ENCODE data around the gene HSD11B1L.
"Not testable (repeated sequence)": the region's sequence is repeated elsewhere in the genome, so short reads cannot be mapped to it uniquely, and the experiment has no call there.

Gene HSD11B1L

DNA sequence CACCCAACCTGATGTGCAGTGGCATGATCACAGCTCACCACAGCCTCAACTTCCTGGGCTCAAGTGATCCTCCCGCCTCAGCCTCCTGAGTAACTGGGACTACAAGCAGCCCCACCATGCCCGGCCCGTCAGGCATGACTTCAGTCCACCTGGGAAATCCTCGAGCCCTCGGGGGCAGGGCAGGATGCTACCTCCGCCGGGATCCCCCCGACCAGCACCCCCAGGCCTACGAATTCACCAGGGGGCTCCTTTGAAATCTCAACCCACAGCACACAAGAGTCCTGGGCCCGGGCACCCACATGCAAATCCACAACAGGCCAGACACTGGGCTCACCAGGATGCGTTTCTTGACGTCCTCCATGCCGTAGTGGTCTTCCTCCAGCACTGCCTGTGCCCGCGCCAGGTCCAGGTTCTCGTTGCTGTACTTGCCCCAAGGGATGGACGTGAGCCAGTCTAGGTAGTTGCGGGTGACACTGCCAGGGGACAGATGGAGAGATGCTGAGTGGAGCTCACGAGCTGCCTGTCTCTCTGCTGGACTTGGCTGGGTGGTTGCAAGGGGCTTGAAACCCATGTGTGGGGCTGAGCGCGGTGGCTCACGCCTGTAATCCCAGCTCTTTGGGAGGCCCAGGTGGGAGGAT is 19.7 kb downstream of the HSD11B1L start:
- no peak for DNase-seq (ENCODE audit: low read depth in 3 of 3)

DNA sequence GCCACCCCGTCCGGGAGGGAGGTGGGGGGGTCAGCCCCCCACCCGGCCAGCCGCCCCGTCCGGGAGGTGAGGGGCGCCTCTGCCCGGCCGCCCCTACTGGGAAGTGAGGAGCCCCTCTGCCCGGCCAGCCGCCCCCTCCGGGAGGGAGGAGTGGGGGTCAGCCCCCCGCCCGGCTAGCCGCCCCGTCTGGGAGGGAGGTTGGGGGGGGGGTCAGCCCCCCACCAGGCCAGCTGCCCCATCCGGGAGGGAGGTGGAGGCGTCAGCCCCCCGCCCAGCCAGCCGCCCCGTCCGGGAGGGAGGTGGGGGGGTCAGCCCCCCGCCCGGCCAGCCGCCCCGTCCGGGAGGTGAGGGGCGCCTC is 21.2 kb downstream of the HSD11B1L start:
- not testable (repeated sequence) for DNase-seq (ENCODE audit: low read depth in 3 of 3)

DNA sequence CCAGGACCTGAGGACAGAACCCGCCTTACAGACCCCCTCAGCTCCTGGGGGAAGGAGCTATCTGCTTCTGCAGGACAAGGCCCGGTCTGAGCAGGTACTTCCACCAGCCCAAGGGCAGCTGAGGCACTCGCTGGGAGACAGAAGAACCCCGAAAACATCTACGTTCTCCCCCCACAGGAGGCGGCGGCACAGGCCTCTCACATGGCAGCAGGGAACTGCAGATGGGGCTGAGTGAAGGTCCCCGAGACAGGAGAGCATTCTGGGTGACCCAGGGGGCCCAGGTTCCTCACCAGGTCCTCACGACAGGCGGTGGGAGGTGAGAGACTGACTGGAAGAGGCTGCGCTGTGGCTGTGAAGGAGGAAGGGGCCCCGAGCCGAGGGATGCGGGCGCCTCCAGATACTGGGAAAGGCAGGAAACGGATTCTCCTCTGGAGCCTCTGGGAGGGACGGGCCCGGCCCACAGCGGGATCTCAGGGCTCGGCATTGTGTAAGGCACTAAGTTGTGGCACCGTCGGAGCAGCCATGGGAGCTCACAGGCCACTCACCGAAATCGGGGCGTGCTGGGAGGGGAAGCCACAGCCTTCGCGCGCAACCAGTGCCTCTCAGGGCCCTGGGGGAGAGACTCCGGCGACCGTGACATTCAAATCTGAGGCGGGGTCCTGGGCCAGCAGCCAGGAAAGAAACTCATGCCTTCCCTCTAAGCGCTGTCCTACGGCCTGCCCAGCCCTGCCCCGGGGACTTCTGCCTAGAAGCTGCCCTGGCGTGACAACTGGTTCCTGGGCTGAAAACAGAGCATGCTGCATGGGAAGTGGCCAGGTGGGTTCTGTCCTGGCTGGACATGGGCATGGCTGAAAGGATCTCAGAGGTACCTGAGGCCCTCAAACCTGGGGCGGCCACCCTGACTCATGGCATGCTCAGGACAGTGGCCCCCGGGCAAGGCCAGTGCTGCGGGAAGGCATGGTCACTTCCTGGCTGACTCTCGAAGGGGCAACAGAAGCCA is 23.3 kb downstream of the HSD11B1L start:
- DNase-seq (ENCODE audit: low read depth in 3 of 3), result no peak

GRCh38 chr19:5705552-5705951 is 24.7 kb downstream of the HSD11B1L start:
- DNase-seq (ENCODE audit: low read depth in 3 of 3), result no peak

DNA sequence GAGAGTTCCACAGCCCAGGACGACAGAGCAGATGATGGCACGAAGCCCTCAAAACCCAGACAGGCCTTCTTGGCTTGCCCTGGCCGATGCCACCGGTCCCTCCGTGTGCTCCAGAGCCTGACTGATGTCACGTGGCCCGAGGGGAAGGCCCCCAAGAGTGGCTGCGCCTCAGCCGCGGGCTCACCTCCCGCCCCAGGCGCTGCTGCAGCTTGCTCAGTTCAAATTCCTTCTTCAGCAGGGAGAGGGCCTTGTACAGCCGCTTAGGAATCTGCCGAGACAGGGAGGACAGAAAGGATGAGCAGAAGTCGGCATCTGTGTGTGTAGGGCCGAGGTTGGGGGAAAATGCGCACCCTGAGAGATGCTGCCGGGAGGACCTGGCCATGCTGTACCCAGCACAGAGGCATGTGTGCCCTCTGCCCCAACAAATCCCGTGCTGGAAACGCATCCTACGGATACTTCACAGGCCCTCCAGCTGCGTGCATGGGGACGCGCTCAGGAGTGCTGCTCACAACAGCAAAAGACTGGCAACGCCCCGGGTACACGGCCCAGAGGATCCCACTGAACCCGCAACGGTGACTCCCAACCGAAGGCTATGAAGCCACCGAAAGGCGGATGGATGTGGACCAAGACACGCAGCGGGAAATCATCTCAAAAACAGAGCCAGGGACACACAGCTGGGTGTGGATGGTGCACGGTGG is 26.2 kb downstream of the HSD11B1L start:
- no peak for DNase-seq (ENCODE audit: low read depth in 3 of 3)

DNA sequence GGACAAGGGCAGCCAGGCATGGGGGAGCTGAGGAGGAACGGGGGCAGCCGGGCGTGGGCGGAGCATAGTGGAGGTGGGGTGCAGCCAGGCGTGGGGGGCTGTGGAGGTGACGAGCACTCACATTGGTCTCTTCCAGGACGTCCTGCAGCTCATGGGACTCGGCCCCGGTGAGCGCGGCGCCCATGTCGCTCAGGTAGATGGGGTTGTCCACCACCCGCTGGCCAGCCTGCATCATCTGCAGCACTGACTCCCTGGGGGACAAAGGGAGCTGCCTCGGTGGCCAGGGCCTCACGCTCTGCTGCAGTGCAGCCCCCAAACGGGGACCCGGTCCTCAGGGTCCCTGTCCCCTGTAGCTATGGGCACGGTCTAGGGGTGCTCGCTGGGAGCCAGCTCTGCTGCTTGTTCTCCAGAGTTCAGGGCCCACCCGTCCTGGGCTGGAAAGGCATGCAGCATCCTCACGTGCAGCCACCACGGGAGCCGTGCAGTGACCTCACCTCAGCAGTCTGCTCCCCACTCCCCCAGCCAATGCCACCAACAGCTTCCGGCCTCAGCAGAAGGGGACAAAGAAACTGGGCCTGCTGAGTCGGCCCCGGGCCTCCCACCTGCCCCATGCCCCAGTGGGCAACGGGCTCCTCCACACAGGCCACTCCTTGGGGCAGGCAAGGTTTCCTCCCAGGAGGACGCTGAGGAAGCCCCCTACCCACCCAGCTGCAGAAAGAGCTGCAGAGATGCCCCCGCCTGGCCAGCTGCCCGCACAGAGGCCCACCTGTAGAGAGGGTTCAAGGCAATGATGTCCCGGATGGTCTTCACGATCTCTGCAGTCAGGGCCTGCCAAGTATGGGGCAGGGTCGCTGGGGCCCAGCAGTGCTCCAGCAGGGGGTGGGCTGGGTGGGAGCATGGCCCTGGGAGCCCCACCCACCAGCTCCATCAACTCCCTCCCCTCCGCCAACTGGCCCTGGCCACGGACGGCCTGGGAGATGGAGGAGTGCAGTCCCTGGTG is 27.0 kb downstream of the HSD11B1L start:
- DNase-seq (ENCODE audit: low read depth in 3 of 3), result no peak

DNA sequence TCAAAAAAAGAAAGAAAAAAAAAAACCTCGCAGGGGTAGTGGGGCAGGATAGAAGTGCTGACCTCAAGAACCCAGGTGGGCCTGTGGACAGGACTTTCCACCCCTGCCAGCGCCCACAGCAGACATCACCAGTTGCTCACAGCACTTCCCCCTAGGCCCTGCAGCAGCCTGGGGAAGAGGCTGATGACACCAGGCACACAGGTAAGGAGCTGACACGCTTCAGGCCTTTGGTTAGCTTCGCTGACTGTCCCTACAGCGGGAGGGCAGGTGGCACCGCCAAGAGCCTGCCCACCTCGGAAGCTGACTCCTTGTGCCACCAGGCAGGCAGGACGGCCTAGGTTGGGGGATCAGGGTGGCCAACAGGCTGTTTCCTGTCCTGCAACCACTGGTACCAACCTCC is 30.2 kb downstream of the HSD11B1L start:
- no peak for DNase-seq (ENCODE audit: low read depth in 3 of 3)

DNA sequence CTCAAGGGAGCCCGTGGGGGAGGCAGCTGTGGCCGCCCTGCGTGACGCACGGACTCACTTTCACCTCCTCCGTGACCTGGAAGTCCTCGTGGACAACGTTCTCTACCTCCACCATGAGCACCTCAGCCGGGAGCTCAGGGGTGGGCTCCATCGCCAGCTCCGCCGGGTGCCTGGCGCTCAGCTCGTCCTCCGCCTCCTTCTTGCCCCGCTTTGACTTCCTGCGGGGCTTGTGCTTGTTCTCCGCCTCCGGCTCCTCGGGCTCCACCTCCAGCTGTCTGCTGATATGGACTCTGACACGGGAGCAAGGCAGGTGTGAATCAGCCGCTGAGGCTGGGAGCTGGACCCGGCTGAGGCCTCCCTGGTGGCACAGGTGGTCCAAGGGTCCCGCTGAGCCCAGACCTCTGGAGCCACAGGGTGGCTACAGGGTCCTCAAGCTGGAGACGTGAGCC is 30.9 kb downstream of the HSD11B1L start:
- no peak for DNase-seq (ENCODE audit: low read depth in 3 of 3)

- DNase-seq (ENCODE audit: low read depth in 3 of 3), result no peak
Measured at GRCh38 chr19:5713228-5713627, 32.4 kb downstream of the HSD11B1L start.

- DNase-seq (ENCODE audit: low read depth in 3 of 3), result no peak
Measured at GRCh38 chr19:5714816-5715215, 34.0 kb downstream of the HSD11B1L start.

- DNase-seq (ENCODE audit: low read depth in 3 of 3), result no peak
Measured at GRCh38 chr19:5717215-5717935, 36.5 kb downstream of the HSD11B1L start.

DNA sequence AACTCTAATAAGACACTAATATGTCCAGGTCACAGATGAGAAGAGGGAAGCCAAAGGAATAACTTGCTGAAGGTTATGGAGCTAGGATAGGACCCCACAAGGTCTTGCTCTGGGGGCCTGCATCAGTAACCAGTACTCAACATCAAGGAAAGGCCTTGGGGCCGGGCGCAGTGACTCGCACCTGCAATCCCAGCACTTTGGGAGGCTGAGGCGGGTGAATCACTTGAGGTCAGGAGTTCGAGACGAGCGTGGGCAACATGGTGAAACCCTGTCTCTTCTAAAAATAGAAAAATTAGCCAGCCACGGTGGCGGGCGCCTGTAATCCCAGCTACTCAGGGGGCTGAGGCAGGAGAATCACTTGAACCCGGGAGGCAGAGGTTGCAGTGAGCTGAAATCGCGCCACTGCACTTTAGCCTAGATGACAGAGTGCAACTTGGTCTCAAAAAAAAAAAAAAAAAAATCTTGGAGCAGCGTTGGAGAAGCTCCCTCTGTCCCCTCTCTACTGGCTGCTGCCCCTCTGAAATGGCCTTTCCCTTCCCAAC is 37.3 kb downstream of the HSD11B1L start:
- peak in 1 of 3 experiments; percentile 67 for DNase-seq (ENCODE audit: low read depth in 3 of 3)

- DNase-seq (ENCODE audit: low read depth in 3 of 3), result peak in 2 of 3 experiments; percentile 58
Measured at GRCh38 chr19:5718579-5719273, 37.9 kb downstream of the HSD11B1L start.

DNA sequence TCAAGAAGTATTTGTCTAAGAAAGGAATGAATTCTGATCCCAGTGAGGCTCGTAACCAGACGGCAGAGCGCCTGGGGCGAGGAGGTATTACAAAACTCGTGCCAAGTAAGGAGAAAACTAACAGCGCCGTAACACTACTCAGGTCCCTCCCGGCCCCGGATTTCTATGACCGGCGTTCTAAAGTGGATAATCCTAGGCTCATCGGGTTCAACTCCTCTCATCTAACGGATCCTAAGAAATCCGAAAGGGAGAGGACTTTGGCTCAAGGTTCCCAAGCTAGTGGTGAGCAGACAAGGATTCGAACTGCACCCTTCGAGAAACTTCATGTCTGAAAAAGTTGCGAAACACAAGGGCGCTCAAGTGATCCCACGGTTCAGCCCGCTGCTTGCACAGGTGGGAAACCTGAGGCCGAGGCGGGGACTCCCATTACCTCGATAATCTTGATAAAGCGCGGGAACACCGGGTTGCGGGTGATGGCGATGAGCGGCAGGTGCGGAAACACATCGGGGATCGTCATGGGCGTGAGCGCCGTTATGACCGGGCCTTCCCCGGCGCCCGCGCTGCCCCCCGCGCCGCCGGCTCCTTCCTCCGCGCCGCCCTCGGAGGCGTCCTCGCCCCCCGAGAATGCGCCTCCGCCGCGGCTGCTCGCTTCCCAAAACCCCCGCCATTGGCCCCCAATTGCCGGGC is 38.6 kb downstream of the HSD11B1L start:
- DNase-seq (ENCODE audit: low read depth in 3 of 3), result no peak

- DNase-seq (ENCODE audit: low read depth in 3 of 3), result peak; percentile 96 to 98 (median 97)
Measured at GRCh38 chr19:5719961-5720790, 39.3 kb downstream of the HSD11B1L start, which contains the start of the genes CATSPERD and LONP1. Gene CATSPERD, plus strand, starts transcription at chr19:5720637. Its CDS starts 101 bp downstream, at chr19:5720738. Gene LONP1, minus strand, starts transcription at chr19:5720146. Its CDS starts 14 bp downstream, at chr19:5720132.

DNA sequence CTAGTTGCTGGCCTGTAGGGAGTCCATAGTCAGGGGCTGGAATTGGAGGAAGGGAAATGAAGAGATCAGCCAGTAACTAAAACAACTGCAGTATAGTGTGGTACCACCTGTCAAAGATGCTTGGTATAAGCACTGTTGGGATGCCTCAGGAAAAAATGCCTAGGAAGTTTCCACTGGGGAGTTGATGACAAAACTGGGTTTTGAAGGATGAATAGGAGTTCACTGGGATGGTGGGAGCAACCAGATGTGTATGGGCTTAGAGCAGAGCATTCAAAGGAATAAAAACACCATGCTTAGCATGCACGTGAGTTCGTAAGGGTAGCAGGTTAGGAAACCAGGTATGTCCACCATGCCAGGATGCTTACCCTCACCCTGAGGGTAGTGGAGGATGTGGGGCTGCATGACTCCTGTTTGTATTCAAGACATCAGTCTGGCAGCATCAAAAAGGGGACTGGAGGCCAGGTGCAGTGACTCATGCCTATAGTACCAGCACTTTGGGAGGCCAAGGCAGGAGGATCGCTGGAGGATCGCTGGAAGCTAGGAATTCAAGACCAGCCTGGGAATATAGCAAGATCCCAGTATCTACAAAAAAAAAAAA is 46.7 kb downstream of the HSD11B1L start:
- no peak for DNase-seq (ENCODE audit: low read depth in 3 of 3)

- not testable (repeated sequence) for DNase-seq (ENCODE audit: low read depth in 3 of 3)
Measured at GRCh38 chr19:5733172-5733571, 52.3 kb downstream of the HSD11B1L start.

All from stimulated activated CD4-positive, alpha-beta T cell treated with anti-CD3 and anti-CD28 coated beads, TNF-alpha, amount 100 ng/mL, for 24 hours (primary cell).